8988T (cell line): ENCODE data around the gene CEBPB.
A peak's percentile ranks its signal among the peaks of the same experiment; 100 is the strongest.
"Not testable (repeated sequence)": the region's sequence is repeated elsewhere in the genome, so short reads cannot be mapped to it uniquely, and the experiment has no call there.

Source experiments
- DNase-seq: peaks from one replicate; pipeline ENCODE4 v3.0.0; 2011

The CEBPB gene

GRCh38 chr20:50190251-50191064 is at the start of gene CEBPB:
Gene CEBPB (plus strand): TSS chr20:50190830. CDS start chr20:50191034, 204 bp downstream.
- DNase-seq: peak; percentile 95

DNA sequence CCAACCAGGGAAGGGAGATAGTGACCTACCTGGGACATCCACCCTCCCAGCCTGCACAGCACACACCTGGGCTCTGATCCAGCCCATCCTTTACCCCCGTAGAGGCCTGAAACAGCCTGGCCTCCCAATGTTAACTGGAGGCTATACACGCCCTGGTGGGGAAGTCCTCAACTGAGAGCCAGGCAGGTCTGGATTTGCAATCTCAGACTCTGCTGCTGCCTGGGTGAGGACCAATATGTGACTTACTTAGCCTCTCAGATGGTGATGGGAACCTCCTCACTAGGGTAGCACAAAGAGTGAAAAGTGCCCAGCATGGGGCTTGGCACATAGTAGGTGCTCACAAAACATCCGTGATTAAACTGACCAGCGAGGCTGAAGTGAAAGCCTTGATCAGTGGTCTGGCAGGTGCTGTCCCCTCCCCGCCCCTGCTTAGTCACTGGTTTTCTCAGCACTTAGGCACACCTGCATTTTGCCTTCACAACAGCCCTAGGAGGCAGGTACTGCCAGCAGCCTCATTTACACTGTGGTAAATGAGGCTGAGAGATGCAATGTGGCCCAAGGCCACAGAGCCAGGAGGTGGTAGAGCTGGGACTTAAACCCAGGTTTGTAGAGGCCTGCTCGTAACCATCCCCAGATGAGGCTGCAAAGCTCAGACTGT is 49.5 kb upstream of the CEBPB start:
- DNase-seq: no peak

- no peak for DNase-seq
These were observed 48.6 kb upstream of the CEBPB start for GRCh38 chr20:50141811-50142561.

GRCh38 chr20:50142812-50143211 is 47.8 kb upstream of the CEBPB start:
- DNase-seq: no peak

DNA sequence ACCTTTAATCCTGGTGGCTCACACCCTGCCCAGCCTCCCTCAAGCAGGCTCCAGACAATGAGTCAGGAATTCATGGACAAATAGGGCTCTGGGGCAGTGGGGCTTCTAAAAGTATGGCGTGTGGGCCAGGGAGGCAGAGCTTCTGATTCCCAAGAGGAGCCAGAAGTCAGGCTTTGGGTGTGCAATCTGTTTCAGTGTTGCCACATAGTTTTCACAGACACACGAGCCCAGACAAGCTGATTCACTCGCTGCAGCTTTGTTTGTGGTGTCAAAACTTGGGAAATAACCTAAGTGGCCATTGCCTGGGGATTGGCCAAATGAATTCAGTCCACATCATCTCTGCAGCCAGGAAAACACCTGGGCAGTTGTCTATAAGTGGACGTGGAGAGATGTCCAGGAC is 46.3 kb upstream of the CEBPB start:
- DNase-seq: no peak

DNA sequence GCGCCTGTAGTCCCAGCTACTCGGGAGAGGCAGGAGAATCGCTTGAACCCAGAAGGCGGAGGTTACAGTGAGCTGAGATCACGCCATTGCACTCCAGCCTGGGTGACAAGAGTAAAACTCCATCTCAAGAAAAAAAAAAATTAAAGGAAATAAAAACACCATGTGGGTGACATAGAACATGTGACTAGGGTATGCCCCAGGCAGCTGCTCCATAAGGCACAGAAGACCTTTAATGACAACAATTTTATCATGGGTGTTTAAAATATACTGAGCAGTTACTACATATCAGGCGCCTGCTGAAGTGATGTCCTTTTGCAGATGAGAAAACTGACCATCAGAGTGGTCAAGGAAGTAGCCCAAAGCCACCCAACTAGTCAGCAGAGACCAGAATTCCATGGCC is 45.1 kb upstream of the CEBPB start:
- no peak for DNase-seq

DNA sequence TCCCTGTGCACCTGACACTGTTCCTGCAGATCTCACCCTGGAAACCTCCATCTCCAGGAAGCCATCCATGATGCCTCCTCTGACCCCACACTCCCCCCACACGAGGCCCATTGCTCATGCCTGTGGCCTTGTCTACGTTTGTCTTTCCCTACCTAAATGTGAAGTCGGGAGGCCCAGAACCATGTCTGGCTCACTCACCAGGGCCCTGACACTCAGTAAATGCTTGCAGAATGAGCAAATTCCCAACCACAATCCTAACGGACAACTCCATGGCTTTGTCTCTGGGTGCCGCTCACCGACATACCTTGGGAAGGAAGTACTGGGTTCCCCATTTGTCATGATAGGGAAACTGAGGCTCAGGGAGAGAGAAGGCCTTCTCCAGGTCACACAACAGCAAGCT is 44.4 kb upstream of the CEBPB start:
- no peak for DNase-seq

- no peak for DNase-seq
These were observed 43.6 kb upstream of the CEBPB start for GRCh38 chr20:50146732-50147662.

- DNase-seq: no peak
These were observed 41.0 kb upstream of the CEBPB start for GRCh38 chr20:50149481-50150254.

DNA sequence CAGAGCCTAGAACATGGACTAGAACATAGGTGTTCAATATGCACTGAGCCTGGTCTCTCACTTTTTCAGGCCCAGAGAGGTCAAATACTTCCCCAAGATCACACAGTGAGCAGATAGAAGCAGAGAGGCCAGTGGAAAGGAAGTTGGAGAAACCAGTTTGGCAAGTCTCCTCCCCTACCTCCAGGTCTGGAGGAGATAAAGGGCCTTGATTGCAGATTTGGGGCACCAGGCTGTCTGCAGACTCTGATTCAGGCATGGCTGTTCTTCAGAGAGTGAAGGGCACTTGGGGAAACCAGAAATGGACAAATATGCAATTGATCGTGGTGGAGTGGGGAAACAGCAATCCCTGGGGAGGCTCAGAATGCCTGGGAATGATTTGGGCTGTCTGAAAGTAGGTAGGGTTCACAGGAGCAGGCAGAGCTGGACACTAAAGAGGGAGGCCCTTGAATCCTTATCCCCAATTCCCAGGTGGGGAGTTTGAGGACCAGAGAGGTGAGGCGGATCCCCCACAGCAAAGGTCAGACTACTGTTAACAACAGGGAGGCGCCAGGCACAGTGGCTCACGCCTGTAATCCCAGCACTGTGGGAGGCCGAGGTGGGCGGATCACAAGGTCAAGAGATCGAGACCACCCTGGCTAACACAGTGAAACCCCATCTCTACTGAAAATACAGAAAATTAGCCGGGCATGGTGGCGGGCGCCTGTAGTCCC is 39.4 kb upstream of the CEBPB start:
- DNase-seq: no peak

- no peak for DNase-seq
These were observed 38.1 kb upstream of the CEBPB start for GRCh38 chr20:50152394-50153152.

- no peak for DNase-seq
These were observed 37.5 kb upstream of the CEBPB start for GRCh38 chr20:50153153-50153499.

DNA sequence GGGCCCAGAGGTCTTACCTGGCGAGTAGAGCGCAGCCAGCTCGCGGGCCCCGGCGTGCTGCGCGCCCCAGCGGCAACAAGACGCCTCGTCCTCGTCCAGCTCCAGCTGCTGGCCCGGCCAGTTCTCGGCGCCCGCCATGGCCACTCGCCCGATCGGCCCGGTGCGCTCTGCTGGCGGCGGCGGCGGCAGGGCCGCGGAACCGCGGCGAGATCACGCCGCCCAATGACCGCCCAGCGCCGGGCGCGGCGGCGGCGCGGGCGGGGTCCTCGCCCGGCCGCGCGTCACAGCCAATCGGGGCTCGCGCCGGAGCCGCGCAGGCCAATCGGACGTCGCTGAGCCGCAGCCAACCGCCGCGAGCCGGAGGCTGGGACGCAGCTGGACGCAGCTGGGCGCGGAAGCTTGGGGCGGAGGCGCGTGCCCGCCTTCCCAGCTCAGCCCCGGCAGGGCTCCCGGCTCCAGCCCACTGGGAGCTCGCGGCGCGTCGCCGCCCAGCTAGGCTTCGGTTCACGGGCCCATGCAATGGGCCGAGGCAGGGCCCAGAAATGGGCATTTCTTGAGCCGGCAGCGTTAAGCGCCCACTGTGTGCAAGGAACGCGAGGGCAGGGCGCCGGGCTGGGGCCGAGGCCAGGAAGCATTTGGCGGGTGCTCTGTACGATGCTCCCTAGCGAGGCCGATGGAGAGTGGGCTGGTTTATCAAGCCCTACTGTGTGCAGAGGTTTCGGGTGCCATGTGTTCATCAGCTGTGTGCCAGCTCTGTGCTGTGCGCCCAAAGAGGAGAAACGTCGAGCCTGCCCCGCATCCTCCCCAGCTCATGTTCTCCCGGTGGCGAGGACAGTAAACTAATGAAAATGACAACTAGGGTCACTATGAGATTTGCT is 36.9 kb upstream of the CEBPB start, which contains the start of gene PEDS1:
Gene PEDS1, minus strand, starts transcription at position 224 of the 878 bp plus-strand sequence. Its CDS starts 86 bp downstream, at position 138.
- peak; percentile 99 for DNase-seq

DNA sequence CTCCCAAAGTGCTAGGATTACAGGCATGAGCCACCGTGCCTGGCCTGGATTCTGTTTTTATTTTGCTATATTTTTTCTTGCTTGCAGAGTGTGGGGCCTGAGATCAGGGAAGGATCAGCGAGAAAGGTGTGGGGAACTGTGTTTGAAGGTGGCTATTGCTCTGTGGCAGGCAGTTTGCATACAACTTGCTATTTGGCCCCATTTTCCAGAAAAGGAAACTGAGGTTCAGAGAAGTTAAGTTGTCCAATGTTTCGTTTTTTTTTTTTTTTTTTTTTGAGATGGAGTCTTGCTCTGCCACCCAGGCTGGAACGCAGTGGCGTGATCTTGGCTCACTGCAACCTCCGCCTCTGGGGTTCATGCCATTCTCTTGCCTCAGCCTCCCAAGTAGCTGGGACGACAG is 29.1 kb upstream of the CEBPB start:
- not testable (repeated sequence) for DNase-seq

DNA sequence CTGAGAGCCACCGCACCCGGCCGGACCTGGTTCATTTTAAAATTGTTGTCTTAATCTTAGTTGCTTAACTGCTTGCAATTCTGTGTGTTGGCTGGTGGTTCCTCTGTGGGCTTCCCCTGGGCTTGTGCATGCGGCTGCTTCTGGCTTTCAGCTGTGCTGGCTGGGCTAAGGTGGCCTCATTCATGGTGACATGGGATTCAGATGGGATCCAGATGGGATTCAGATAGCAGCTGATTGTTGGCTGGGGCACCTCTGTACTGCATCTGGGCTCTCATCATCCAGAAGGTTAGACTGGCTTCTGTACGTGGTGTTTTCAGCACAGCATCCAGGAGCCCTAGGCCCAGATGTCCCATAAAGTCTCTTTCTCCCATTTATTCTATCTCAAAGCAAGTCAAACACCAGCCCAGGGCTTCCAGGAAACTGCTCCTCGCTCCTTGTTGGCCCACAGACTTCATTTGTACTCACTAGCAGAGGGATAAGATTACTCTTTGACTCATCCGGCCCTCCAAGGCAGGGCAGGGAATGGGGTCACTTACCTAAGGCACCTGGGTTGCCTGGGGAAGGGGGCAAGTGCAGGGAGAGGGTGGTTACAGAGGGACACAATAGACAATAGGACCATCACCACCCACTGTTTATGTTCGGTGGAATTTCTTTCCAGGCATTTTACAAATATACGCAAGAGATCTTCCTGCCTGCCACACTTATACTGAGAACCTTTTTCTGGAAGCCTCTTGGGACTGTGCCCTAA is 26.9 kb upstream of the CEBPB start:
- no peak for DNase-seq

GRCh38 chr20:50165684-50166554 is 24.7 kb upstream of the CEBPB start:
- DNase-seq: peak; percentile 75

DNA sequence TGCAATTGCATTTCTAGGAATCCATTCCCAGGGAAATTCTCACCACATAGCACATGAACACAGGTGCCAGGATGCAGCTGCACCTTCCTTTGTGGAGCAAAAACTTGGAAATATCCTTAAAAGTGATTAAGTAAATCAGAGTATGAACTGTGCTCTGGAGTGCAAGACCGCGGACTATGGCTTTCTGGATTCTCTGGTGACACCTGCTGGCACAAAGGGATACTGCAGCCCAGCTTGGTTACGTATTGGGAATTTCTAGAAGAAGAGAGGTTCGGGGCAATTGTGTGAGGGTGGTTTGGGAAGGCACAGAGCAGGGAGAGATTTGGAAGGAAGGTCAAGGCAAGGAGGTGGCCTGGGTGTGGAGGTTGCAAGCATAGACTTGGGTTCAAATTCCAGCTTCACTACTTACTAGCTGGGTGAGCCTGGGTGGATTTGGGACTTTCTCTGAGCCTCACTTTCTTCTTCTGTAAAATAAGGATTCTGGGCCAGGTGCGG is 21.3 kb upstream of the CEBPB start:
- no peak for DNase-seq
